HG02943 (cell line): ENCODE measurements around the gene DELE1.

ENCODE experiments used
- ATAC-seq: cut with Tn5 transposase; IDR thresholded peaks from one replicate; pipeline ENCODE4 v1.9.1; 2021; ENCODE audit warnings: mild to moderate bottlenecking, low read depth, moderate library complexity; ENCODE audit not compliant: unreplicated experiment

The DELE1 gene

GRCh38 chr5:141952020-141952419 is 28.3 kb downstream of the DELE1 start:
- ATAC-seq = no peak

DNA sequence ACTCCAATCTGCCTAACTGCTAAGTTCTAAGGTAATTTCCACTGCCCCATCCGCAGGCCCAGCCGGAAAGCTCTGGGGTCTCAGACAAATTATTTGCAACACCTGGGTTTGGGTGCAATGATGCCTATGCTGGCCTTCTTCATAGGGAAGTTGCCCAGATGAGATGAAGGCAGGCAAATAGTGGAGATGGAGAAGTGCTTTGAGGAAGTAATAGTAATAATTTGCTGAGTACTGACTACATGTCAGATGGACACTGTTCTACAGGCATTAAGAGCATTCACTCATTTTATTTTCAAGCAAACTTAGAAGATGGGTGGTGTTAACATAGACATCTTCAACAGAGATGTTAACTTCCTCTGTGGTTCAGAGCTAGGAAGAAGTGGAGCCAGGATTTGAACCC is 30.5 kb downstream of the DELE1 start:
- ATAC-seq = no peak

GRCh38 chr5:141957367-141957996 is 33.8 kb downstream of the DELE1 start:
- ATAC-seq = no peak

GRCh38 chr5:141958113-141958512 is 34.4 kb downstream of the DELE1 start, which contains the start of gene PCDH12:
TSS of gene PCDH12 (minus strand) at chr5:141958202. CDS start at chr5:141957851, 351 bp downstream.
- ATAC-seq = no peak

- no peak for ATAC-seq
These were observed 35.0 kb downstream of the DELE1 start for GRCh38 chr5:141958546-141959172.

DNA sequence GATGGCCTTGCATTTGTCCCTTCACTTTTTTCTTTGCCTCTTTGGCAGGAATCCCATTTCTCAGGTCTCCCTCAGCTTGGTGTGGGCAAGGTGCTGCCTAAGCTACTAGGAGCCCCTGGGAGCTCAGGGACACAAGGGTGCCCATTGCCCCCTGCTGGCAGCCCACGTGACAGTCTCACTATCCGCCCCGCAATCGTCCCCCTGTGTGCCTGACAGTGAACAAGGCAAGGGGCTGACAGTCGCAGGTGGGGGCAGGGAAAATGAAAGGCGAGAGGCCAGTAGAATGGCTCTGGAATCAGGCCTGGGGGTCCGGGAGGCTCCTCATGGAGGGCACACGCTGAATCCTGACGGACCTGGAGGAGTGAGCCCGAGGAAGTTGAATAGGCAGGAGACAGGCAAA is 36.3 kb downstream of the DELE1 start:
- ATAC-seq = no peak

DNA sequence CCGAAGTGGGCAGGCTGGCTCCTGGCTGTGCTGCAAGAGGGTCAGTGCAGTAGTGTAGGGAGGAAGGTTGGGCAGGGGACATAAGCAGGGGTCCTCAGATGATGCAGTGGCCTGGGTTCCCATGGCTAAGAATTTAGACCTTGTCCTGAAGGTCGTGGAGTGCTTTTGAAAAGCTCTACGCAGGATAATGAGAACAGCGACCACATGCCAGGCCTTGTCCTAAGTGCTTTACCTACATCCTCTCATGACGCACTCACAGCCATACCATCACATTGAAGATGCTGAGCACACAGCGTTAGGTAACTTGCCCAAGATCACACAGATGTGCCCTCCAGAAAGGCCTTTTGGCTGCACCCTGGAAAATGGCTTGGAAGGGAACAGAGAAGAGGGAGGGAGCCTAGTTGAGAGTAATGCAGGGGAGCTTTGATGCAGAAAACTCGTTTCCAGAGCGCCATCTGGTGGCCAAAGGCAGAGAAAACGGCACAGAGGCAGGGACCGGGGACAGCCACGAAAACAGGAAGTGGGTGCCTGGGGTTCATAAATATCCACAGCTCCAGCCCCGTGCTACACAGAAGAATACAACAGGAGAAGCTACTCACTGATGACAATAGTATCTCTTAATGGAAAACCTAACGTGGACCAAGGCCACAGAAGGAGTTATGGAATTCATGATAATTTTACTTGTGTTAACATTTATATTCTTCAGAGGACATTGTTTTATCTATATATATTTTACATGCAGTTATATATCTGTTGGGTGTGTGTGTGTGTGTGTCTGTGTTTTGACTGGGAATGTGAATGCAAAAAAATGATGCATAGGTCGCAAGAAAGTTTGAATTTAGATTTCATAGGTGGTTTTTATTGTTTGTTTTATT is 37.0 kb downstream of the DELE1 start:
- ATAC-seq = peak; percentile 93

DNA sequence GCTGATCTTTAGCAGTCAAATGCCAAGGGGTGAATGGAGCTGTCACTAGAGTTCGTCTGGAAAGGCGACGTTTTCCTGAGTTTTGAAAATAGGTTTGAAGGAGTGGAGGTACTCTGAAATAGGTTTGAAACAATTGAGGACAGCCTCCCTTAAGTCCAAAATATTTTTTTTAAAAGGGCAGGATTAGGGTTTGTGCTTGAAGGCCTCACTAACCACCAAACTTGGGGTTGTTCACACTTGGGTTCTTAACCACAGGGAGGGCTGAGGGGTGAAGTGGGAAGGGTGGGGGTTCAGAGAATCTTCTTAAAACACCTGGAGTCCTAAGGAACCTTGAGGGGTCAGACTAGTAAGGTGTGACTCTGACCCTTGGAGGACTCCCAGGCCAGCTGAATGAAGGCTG is 37.8 kb downstream of the DELE1 start:
- no peak for ATAC-seq

- ATAC-seq = no peak
These were observed 40.0 kb downstream of the DELE1 start for GRCh38 chr5:141963701-141964100.

- ATAC-seq = no peak
These were observed 41.4 kb downstream of the DELE1 start for GRCh38 chr5:141965071-141965470.

DNA sequence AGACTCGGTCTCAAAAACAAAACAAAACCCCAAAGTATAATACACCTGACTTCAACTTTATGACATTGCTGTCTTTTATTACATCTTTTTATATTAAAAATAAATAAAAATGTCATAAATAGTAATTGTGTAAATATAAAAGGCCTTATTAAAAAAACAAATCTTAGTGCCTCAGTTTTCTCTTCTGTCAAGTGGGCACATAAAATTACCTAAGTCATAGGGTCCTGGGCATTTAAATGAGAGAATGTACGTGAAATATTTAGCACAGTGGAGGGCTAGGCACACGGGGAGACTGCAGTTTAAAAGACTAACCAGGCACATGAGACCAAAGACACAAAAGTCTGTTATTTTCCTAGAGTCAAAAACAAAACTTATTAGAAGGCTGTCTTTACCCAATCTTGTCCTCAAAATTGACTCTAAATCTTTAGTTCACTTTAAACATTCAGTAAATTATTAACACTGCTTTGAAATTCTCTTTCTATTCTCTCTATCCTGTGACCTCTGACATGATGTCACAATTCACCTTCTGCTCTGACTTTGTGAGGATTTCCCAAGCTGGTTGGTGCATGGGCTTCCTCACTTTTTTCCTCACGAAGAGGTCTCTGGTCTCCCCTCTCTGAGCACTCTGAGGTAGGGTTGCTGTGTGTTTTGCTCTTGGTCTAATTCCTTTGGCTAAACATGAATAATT is 42.7 kb downstream of the DELE1 start:
- no peak for ATAC-seq

- no peak for ATAC-seq
These were observed 43.3 kb downstream of the DELE1 start for GRCh38 chr5:141966963-141967333.

GRCh38 chr5:141968914-141969608 is 45.4 kb downstream of the DELE1 start, which contains the start of gene RNF14:
TSS of gene RNF14 (plus strand) at chr5:141969105. CDS start at chr5:141973589, 4,484 bp downstream.
- ATAC-seq = peak; percentile 90

- peak; percentile 49 for ATAC-seq
These were observed 46.4 kb downstream of the DELE1 start for GRCh38 chr5:141969783-141970771.

DNA sequence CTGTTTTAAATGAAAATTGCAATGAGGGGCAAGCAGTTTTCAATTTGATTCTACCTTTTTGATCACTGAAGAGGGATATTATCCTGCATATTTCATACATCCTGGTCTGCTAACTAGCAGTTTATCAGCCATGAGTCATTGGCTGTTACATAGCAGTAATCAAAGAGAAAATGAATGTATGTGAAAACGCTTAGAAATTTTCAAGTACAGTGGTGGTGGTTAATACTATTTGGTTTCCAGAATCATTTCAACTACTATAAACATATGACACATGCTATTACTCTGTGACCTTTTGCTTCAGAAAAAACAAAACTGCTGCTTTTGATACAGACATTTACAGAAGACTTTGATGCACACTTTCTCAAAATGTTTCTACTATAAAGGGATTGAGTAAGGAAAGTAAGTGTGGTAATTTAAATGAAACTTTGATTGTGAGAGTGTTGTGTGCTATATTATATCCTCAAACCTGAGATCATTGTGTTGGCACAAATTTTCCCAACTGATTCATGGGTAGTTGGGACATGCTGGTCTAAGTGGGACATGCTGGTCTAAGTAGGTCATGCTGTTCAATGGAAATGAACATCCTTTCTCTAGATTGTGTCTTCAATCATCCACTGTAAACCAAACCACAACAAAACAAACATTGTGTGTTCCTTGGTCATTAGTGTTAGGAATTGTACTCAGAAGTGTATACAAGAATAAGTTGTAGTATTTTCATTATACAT is 50.4 kb downstream of the DELE1 start:
- no peak for ATAC-seq

DNA sequence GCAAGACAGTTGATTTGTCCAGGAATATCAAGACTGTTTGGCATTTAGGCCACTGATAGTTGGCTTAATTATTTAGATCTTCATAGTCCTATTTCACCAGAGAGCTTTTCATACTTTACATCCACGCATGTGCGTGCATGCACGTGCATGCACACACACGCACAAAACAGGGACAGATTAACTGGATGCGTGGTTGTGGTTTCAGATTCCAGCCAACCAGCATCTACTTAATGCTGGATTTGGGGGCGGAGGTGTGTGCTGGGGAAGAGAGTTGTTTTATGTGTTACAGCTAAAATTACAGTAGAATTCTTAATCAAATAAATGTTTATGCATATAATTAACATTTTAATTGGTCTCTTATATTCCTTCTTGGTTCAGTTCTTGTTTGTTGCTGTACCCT is 52.5 kb downstream of the DELE1 start:
- ATAC-seq = no peak

DNA sequence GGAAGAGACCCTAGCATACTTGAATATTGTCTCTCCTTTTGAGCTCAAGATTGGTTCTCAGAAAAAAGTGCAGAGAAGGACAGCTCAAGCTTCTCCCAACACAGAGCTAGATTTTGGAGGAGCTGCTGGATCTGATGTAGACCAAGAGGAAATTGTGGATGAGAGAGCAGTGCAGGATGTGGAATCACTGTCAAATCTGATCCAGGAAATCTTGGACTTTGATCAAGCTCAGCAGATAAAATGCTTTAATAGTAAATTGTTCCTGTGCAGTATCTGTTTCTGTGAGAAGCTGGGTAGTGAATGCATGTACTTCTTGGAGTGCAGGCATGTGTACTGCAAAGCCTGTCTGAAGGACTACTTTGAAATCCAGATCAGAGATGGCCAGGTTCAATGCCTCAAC is 54.7 kb downstream of the DELE1 start:
- no peak for ATAC-seq

GRCh38 chr5:141982626-141983025 is 59.0 kb downstream of the DELE1 start:
- no peak for ATAC-seq
